OCI-LY7 (cell line): ENCODE measurements around the gene PTCD3.

Experiments used
- CTCF ChIP-seq: fragments of 200-600 bp; sonication (generic); conservative IDR thresholded peaks from 2 replicates; pipeline ENCODE4 v1.5.1; 2014; ENCODE audit warnings: mild to moderate bottlenecking, antibody characterized with exemption, low read length, moderate library complexity, mixed read lengths
- EZH2phosphoT487 ChIP-seq: fragments of 200-600 bp; sonication (generic); IDR thresholded peaks from 2 replicates; pipeline ENCODE4 v1.6.1; 2018; ENCODE audit warnings: low read depth, borderline replicate concordance, mild to moderate bottlenecking, mixed run types, antibody characterized with exemption, low read length, moderate library complexity, mixed read lengths

- no peak for TF ChIP-seq CTCF
- TF ChIP-seq EZH2phosphoT487 = no peak
These were observed 24.3 kb upstream of the PTCD3 start for GRCh38 chr2:86081724-86082123.
